GM15510 (cell line): ENCODE results near the gene RAB11FIP3.

ENCODE experiments used
- POLR2A ChIP-seq: IDR thresholded peaks from 3 replicates; pipeline ENCODE4 v1.6.1; 2011; ENCODE audit warnings: borderline replicate concordance; ENCODE audit not compliant: insufficient read length; ENCODE audit errors: extremely low read depth

RAB11FIP3 gene

DNA sequence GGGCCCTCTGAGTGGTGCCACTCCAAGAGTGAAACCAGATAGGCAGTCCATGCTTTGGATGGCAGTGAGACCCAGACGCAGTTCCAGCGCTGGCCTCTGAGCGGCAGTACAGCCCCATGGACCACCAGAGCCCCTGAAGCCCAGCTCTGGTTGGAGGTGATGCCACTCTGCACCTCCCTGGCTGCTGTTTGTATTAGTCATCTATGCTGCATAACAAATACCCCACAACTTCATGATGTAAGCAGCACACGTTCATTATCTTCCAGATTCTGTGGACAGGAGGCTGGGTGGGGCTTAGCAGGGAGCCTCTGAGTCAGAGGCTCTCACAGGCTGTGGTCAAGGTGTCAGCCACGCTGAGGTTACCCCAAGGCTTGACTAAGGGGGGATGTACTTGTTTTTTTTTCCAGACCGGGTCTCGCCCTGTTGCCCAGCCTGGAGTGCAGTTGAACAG is 33.5 kb upstream of the RAB11FIP3 start:
- no peak for TF ChIP-seq POLR2A

DNA sequence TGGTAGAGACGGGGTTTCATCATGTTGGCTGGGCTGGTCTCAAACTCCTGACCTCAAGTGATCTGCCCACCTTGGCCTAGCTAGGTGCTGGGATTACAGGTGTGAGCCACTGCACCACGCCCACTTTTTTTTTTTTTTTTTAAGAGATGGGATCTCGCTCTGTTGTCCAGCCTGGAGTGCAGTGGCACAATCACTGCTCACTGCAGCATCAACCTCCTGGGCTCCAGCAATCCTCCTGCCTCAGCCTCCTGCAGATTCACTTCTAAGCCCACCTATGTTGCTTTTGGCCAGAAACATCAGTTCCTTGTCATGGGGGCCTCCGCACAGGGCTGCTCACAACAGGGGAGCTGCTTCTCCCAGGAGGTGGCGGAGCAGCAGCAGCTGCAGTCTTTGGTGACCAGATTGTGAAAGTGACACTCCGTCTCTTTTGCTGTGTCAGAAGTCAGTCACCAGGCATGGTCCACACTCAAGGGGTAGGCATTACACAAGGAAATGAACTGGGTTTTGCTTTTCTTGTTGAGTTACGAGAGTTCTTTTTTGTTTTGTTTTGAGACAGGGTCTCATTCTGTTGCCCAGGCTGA is 32.9 kb upstream of the RAB11FIP3 start:
- TF ChIP-seq POLR2A, result no peak

- no peak for TF ChIP-seq POLR2A
Measured at GRCh38 chr16:396199-396598, 29.2 kb upstream of the RAB11FIP3 start.

DNA sequence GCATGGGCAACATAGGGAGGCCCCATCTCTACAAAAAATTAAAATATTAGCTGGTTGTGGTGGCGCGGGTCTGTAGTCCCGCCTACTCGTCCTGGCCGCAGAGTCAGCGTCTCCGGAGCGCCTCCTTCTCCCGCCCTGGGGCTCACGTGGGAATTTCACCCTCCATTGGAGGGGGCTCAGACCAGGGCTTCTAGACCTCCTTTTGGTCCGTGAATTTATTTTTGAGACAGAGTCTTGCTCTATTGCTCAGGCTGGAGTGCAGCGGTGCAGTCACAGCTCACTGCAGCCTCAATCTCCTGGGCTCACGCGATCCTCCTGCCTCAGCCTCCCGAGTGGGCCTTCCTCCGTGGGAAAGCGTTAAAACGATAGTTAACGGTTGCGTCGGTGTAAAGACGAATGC is 28.8 kb upstream of the RAB11FIP3 start:
- TF ChIP-seq POLR2A, result no peak

- peak; percentile 60 for TF ChIP-seq POLR2A
Measured at GRCh38 chr16:397135-397661, 28.3 kb upstream of the RAB11FIP3 start, which contains the start of gene NME4. TSS of gene NME4 (plus strand) at chr16:397199. CDS start at chr16:397223, 24 bp downstream.

GRCh38 chr16:397736-398332 is 27.6 kb upstream of the RAB11FIP3 start:
- no peak for TF ChIP-seq POLR2A

GRCh38 chr16:398561-399339 is 26.7 kb upstream of the RAB11FIP3 start:
- TF ChIP-seq POLR2A, result no peak

- no peak for TF ChIP-seq POLR2A
Measured at GRCh38 chr16:399340-400019, 26.0 kb upstream of the RAB11FIP3 start.

- no peak for TF ChIP-seq POLR2A
Measured at GRCh38 chr16:400061-400591, 25.3 kb upstream of the RAB11FIP3 start.

DNA sequence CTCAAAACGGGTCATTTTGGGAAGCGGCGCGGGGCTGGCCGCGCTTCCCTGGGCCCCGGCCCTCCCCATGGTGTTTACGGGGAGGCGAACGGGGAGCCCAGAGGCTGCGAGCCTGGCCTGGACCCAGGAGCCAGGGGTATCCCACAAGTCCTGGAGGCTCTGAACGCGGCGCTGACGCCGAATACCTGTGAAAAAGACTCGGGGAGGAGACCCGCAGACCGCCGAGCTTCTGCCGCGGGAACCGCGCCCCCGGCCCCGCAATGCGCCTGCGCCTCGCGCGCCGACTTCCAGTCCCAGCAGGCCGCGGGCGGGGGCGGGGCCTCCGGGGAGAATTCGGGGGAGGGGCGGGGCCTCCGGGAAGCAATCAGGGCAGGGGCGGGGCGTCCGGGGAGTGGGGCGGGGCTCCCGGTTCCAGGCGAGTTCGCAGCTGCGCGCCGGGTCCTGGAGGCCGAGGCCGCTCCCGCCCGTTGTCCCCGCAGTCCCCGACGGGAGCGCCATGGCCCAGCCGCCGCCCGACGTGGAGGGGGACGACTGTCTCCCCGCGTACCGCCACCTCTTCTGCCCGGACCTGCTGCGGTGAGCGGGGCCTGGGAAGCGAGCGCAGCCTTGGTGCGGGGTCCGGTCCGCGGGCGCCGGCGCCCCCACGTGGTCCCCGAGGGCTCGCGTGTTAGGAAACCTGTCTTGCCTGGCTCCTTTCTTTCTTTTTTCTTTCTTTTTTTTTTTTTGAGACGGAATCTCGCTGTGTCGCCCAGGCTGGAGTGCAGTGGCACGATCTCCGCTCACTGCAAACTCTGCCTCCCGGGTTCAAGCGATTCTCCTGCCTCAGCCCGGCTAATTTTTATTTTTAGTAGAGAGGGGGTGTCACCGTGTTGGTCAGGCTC is 23.7 kb upstream of the RAB11FIP3 start, which contains the start of gene DECR2:
Gene DECR2, plus strand, starts transcription at position 418 of the 881 bp plus-strand sequence. Its CDS starts 79 bp downstream, at position 497.
- peak; percentile 86 for TF ChIP-seq POLR2A

- TF ChIP-seq POLR2A, result no peak
Measured at GRCh38 chr16:404971-405486, 20.4 kb upstream of the RAB11FIP3 start.

GRCh38 chr16:405548-406506 is 19.6 kb upstream of the RAB11FIP3 start:
- TF ChIP-seq POLR2A, result no peak
